COLO829 (cell line): ENCODE data around the gene CCT2.
"Not testable (repeated sequence)": the region's sequence is repeated elsewhere in the genome, so short reads cannot be mapped to it uniquely, and the experiment has no call there.

ENCODE experiments used
- DNase-seq: peaks from one replicate; pipeline ENCODE4 v3.0.0; 2012; ENCODE audit warnings: low spot score

CCT2 gene

DNA sequence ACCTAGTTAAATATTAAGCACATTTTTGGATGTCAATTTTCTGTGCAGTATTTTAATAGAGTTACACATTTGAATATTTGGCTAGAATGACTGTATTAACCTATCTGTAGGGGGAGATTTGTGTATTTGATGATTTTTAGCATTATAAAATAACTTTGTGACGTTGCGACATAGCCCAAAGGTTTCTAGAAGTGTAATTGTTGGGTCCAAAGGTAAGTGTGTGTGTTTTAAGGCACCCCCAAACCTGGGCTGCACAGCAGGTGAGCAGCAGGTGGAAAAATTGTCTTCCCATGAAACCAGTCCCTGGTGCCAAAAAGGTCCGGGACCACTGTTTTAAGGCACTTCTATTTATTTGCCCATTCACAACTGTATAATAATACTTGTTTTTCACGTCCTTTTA, 3.3 kb downstream of the CCT2 start:
- no peak for DNase-seq

DNA sequence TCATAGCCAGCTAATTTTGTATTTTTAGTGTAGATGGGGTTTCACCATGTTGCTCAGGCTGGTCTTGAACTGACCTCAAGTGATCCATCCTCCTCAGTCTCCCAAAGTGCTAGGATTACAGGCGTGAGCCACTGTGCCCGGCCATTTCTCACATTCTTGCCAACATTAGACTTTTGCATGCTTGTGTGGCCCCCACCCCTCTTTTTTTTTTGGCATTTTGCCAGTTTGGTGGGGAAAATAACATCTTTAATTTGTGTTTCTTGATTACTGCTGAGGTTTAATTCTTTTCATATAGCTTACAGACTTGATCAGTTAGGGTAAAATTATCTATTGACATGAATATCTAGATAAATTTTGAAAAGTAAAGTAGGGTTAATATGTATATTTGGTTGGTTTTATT, 3.8 kb downstream of the CCT2 start:
- DNase-seq, result no peak

DNA sequence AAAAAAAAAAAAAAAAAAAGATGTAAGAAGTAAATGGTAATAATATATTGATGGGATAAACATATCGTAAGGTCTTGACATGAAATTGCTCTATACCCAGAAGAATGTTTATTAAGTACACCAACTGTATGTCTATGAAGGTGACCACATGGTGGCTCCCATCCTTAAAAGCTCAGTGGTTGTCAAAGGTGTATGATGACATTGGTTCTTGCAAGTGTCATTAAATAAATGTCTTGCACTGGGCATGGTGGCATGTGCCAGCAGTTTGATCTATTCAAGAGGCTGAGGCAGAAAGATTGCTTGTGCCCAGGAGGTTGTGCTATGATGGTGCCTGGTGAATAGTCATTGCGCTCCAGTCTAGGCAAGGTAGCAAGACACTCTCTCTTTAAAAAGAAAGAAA, 10.4 kb downstream of the CCT2 start:
- DNase-seq, result no peak

DNA sequence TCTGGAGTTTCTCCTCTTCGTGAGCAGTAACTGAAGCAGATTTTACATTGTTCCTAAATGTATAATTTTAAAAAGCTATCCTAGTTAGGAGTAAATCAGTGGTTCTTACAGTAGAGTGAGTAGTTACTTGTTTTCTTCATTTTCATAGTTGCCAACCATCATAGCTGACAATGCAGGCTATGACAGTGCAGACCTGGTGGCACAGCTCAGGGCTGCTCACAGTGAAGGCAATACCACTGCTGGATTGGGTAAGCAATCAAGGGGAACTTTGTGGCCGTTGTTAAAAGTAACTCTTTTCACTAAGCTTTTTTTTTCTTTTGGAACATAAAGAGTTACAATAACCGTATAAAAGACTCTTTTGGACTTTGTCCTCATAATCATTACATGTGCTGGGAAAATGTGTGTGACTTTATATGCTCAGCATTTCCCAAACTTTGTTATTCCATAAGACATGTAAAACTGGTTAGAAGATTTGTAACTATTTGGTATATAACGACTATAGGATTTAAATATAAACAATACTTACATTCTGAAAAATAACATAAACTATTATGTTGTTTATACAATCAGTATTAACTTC, 13.0 kb downstream of the CCT2 start:
- no peak for DNase-seq

DNA sequence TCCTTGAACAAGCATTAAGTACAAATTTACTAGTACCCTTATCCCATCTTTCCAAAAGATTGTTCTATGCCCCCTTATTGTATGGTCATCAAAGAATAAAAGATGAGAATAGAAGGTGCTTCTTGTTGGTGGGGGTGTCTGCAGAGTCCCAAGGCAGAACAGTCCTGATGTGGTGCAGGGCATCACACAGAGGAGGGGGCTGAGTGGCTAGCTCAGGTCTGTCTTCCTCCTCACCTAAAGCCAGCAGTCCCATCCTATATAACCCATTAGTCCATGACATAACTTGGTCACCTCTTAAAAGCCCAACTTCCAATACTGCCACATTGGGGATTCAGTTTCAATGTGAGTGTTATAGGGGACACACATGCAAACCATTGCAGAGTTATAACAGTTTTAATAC, 15.5 kb downstream of the CCT2 start:
- no peak for DNase-seq

DNA sequence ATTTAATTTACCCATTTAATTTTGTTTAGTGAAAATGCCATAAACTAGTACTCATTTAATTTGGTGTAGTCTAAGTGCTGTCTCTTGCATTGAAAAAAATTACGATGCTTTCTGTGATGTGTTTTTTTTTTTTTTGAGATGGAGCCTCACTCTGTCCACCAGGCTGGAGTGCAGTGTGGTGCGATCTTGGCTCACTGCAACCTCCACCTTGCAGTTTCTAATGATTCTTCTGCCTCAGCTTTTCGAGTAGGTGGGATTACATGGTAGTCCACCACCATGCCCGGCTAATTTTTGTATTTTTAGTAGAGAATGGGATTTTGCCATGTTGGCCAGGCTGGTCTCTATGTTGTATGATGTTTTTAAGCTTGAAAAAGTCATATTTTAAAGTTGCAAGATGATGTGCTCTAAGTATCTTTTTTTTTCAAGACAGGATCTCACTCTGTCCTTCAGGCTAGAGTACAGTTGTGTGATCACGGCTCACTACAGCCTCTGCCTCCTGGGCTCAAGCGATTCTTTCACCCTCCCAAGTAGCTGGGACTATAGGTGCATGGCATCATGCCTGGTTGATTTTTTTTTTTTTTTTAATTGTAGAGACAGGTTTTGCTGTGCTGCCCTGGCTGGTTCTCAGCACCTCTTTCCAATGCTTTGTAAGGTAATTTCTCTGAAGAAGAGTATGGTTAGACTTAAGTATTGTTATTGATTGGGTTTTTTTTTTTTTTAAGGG, 16.9 kb downstream of the CCT2 start:
- DNase-seq, result no peak

DNA sequence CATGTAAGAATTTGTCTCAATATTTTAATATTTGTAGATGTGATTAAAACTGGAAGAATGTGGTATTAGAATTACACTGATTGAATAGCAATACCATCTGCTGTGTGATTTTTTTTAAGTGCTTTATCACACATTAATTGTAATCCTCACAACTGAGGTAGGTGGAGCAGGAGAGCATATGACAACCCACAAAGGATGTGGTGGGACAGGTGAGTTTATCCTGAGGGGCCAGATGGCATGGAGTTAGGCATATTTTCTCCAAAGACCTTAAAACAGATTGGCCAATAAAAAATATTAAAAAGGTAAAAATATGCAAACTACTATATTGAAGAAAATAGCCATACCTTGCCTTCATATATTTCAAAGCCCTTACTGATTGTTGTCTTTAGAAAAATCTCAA, 17.7 kb downstream of the CCT2 start:
- no peak for DNase-seq

DNA sequence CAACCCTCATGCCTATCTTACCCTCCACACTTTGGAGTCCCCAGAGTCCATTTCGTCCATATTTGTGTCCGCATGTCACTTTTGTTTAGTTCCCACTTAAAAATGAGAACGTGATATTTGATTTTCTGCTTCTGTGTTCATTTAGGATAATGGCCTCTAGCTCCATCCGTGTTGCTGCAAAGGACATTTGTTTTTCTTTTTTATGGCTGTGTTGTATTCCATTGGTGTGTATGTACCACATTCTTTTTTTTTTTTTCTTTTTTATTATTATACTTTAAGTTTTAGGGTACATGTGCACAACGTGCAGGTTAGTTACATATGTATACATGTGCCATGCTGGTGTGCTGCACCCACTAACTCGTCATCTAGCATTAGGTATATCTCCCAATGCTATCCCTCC, 18.3 kb downstream of the CCT2 start:
- not testable (repeated sequence) for DNase-seq

DNA sequence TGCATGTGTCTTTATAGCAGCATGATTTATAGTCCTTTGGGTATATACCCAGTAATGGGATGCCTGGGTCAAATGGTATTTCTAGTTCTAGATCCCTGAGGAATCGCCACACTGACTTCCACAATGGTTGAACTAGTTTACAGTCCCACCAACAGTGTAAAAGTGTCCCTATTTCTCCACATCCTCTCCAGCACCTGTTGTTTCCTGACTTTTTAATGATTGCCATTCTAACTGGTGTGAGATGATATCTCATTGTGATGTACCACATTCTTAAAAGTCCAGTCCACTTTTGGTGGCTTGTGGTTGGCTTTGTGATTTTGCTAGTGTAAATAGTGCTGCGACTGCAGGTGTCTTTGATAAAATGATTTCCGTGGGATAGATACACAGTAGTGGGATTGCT, 19.0 kb downstream of the CCT2 start:
- DNase-seq, result not testable (repeated sequence)

DNA sequence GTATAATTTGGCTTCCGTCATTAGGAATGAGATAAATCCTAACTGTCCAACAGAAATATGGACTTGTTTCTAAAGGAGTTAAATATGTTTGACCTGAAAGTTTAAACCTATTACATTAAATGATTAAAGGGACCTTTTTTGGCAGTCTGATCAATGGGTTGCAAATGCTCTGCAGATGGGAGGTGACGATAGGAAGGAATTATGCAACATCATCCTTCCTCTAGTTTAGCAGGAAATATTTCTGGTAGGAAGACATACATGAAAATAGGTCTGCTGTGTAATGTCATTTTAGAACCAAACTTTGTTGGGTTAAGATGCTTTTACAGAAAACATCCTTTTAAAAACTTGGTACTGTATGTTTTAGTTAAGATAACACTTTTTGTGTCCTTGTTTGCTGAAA, 22.9 kb downstream of the CCT2 start:
- DNase-seq, result no peak

DNA sequence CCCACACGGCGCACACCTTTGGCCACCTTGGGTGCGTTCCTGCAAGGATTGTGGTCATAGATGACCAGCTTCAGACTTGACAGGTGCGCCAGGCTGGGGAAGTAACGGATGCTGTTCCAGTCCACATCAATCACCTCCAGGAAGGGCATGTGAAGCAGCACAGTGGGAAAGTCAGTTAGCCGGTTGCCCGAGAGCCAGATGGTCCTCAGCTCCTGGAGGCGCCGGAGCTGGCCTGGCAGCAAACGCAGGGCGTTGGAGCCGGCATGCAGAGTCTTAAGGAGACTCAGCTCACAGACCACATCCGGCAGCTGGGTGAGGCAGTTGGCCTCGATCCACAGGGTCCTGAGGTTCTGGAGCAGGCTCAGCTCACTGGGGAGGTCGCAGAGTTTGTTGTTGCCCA, 24.9 kb downstream of the CCT2 start:
- DNase-seq, result no peak

DNA sequence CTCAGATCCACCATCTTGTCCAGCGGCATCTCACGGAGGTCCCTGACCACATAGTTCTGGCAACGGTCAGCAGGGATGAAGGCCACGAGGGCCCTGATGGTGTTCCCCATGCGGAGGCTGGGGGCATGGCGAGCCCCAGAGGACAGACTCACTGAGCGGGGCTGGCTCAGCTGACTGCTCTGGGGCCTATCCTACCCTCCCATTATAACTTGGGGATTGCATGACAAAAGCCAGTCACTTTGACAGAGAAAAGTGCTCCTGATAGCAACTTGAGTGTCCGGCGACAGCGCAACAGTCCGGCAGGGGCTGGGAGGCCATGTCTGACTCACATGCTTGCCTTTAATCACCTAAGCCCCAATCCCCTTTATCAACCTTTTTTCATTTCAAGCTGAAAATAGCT, 25.5 kb downstream of the CCT2 start, which contains the start of gene LRRC10:
TSS of gene LRRC10 (minus strand) at position 179 of the 400 bp plus-strand sequence. CDS start at position 110, 69 bp downstream.
- DNase-seq, result no peak

DNA sequence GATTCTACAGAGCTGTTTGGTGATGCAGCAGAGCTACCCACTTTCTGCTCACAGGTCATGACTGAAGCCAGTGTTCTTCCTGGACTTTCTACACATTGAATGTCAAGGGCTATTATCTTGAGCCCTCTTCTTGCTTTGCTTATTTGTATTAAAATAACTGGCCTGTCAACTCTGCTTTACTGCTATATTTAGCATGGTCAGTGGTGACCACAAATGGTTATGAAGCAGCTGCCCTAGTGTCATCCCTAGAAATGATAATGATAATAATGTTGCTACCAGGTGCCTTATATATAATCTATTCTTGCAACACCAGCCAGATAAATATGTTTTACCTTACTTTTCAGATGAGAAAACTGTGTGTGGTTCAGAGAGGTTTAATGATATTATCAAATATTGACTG, 28.1 kb downstream of the CCT2 start:
- no peak for DNase-seq

DNA sequence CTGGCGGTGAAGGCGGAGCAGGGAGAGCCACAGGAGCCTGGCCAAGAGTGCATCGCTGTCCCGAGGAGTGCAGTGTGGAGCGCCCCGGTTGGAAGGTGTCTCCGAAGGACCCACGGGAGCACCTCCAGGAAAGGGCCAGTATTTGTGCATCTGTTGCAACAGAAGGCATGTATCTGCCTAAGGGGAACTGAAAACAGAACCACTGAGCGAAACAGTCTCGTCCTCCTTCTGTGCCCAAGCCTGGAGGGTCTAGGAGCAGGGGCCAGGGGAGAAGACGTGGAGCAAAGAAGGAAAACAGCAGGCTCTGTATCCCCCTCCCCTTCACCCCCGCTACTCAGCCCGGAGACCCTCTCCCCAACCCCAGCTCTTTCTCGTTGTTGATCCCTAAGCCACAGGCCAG, 30.8 kb downstream of the CCT2 start:
- DNase-seq, result no peak

DNA sequence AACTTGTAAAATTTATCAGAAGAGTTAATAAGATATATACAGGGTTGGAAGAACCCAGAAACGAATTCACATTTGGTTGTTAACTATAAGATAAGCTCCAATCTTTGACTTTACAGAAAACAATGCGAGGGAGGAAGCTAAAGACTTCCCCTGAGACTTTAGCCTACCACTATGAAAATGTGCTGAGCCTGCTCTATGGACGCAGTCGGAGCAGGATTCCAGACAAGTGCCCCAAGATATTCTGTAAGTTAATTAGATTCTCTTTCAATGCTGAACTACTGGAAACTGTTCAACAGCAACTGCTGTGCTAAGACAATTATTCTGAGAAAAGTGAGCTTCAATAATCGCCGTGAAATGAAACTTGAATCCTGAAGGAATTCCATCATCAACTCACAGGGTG, 33.8 kb downstream of the CCT2 start:
- DNase-seq, result no peak

DNA sequence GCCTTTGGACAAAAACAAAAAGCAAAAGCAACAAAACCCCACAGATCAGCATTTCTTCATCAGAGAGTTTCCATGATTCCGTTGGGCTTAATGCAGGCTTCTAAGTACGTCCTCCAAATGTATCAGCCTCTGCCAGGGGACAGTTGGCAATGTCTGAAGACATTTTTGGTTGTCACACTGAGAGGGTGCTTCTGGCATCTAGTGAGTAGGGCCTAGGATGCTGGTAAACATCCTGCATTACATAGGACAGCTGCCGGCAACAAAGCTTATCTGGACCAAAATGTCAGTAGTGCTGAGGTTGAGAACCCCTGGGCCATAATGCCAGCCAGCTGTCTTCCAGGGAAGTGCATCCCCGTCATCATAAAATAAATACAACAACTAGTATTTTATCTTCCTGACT, 34.8 kb downstream of the CCT2 start:
- DNase-seq, result no peak

DNA sequence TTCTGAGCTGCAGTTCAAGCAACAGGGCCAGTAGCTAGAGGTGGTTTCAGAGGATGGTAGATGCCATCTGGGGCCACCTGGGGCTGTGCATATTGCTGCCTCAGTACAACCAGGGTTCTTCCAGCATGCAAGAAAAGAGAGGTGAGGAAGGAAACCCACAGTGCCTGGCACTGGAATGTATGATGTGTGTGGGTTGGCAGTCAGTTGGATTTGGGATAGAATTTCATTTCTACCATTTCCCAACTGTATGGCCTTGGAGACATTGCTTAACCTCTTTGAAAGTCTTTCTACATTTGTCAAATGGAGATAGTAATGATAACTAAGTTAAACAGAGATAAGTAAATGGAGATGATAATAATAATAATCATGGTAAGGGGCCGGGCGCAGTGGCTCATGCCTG, 35.7 kb downstream of the CCT2 start:
- DNase-seq, result no peak

DNA sequence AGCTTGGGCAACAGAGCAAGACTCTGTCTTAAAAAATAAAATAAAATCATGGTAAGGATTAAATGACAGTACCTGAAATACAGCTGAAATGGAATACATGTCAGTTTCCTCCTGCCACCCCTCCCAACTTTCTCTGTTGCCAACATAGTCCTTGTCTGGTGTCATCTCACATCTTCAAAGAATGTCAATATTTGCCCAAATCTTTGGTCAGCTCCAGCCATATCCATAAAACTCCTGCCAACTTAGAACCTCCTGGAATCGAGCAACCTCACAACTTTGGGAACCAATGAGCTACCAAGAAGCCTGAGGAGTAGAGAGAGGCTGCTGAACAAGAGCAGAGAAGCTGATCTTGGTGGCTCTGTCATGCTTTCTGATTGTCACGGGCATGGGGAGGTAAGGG, 36.3 kb downstream of the CCT2 start:
- DNase-seq, result no peak

DNA sequence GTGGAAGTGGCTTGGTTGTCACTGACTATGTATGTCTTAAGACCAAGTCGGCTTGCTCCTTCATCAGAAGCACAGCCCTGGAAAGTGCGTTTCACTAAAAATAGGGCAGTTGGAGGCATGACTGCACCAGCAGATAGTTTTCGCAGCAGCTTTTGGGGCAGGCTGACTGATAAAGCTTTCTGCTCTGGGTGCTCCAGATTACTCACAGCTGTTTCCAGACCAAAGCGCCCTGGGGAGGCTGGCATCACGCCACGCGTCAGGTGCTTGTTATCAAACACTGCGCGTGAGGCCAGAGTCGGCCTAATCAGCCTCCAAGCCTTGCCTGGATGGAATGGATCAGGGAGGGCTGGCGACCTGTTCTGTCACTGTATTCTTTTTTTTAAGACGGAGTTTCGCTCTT, 38.7 kb downstream of the CCT2 start:
- peak; percentile 8 for DNase-seq

DNA sequence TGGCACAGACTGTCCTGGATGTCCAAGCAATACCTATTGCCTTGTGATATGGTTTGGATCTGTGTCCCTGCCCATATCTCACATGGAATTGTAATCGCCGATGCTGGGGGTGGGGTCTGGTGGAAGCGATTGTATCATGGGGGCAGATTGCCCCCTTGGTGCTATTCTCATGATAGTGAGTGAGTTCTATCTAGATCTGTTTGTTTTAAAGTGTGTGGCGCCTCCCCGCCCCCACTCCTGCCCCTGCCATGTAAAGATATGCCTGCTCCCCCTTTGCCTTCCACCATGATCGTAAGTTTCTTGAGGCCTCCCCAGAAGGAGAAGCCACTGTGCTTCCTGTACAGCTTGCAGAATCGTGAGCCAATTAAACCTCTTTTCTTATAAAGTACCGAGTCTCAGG, 42.2 kb downstream of the CCT2 start:
- no peak for DNase-seq

DNA sequence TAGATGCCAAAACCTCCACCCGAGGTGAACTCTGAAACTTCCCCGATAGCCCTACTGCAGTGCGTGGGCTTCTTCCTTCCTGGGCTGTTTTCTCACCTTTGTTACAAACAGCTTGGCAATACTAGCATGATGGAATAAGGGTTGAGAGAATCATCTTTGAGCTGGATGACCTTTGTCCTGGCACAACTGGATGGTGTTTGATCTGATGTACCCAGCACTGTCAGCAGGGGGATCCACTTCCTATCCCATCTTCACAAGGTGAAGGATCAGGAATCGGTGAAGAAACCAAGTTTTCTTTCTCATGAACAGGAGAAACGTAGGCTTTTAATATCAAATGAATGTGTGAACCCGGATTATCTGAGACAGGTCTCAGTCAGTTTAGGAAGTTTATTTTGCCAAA, 44.9 kb downstream of the CCT2 start:
- DNase-seq, result no peak

DNA sequence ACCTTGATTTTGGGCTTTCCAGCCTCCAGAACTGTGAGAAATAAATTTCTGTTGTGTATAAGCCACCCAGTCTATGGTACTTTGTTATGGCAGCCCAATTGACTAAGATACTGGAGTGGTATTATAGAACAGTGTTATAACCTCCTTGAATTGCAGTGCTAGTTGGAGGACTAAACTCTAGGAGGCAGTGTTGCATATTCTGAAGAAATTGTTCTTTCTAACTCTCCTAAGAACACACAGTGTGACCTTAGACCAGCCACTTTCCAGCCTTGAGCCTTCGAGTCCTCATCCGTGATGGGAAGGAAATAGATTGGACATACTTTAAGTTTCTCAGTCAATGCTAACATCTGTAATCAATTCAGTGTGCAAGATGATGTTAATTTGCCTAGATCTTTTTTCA, 47.8 kb downstream of the CCT2 start:
- DNase-seq, result no peak

DNA sequence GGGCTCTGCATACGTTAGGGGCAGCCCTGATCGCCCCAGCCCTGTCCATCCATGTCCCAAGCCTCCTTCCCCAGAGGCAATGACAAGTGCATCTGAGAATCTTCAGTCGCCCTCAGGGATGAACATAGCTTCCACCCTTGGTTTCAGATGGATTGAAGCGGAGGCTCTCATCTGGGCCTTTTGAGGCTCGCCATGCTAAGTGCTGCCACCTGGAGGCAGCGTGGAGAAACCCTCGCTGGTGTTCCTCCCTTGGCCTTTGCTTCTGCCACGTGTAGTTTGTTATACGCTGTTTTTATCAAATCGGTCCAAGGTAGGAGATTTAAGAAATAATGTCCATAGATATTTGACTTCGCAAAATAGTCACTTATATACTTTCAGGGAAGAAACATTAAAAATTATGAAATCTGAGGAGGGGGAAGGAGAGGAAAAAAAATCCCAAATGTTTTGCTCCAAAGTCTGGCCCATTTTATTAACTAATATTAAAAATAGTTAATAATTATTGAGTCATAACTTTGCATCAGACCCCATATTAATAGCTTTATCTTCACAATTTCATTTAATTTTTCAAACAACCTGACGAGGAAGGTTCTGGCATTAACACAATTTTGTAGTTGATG, 54.2 kb downstream of the CCT2 start:
- peak; percentile 76 for DNase-seq

DNA sequence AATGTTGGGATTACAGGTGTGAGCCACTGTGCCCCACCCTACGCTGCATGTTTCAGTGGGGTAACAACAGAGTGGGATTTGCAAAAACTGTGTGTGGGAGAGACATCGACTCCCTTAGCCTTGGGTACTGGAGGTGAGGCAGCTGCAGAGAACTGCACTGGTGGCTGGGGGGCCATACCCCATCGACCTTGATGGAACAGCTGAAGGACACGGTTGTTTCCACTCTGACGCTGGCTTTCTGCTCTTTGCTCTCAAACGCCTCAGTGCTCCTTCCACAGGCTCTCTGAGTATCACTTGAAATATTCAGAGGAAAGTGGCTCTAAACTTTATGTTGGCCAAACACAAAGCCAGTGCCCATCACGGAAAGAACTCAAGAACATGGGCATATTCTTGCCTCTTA, 56.3 kb downstream of the CCT2 start:
- no peak for DNase-seq
